BLaER1 treated with 17β-estradiol and CSF1 and Interleukin-3, amounts not matched to agents 10 nM and 100 nM (cell line): ENCODE data around the gene NUCB1.
"Not testable (repeated sequence)": the region's sequence is repeated elsewhere in the genome, so short reads cannot be mapped to it uniquely, and the experiment has no call there.

Experiments
- H3K27ac ChIP-seq, 11 experiments: shearing (Covaris generic); formaldehyde crosslinking; 2 replicates each; pipeline ENCODE4 v1.8.1; 2022
- H3K27me3 ChIP-seq, 11 experiments: shearing (Covaris generic); formaldehyde crosslinking; 2 replicates each; pipeline ENCODE4 v1.8.1; 2022
- H3K36me3 ChIP-seq, 11 experiments: shearing (Covaris generic); formaldehyde crosslinking; 2 replicates each; pipeline ENCODE4 v1.8.1; 2022
- H3K4me1 ChIP-seq, 10 experiments: shearing (Covaris generic); formaldehyde crosslinking; 2 replicates each; pipeline ENCODE4 v1.8.1; 2022
- H3K4me2 ChIP-seq, 11 experiments: shearing (Covaris generic); formaldehyde crosslinking; 2 replicates each; pipeline ENCODE4 v1.8.1; 2022
- H3K4me3 ChIP-seq, 10 experiments: shearing (Covaris generic); formaldehyde crosslinking; 2 replicates each; pipeline ENCODE4 v1.8.1; 2022
- H3K9ac ChIP-seq, 11 experiments: shearing (Covaris generic); formaldehyde crosslinking; 2 replicates each; pipeline ENCODE4 v1.8.1; 2022
- H3K9me3 ChIP-seq, 11 experiments: shearing (Covaris generic); formaldehyde crosslinking; replicated peaks in 1 of 11; 2 replicates each; pipeline ENCODE4 v1.8.1; 2022
- H4K20me1 ChIP-seq, 11 experiments: shearing (Covaris generic); formaldehyde crosslinking; 2 replicates each; pipeline ENCODE4 v1.8.1; 2022
- Cebpa-rat ChIP-seq, 11 experiments: shearing (Covaris generic); IDR thresholded peaks; 2 replicates each; pipeline ENCODE4 v1.8.1; 2022

Gene NUCB1

DNA sequence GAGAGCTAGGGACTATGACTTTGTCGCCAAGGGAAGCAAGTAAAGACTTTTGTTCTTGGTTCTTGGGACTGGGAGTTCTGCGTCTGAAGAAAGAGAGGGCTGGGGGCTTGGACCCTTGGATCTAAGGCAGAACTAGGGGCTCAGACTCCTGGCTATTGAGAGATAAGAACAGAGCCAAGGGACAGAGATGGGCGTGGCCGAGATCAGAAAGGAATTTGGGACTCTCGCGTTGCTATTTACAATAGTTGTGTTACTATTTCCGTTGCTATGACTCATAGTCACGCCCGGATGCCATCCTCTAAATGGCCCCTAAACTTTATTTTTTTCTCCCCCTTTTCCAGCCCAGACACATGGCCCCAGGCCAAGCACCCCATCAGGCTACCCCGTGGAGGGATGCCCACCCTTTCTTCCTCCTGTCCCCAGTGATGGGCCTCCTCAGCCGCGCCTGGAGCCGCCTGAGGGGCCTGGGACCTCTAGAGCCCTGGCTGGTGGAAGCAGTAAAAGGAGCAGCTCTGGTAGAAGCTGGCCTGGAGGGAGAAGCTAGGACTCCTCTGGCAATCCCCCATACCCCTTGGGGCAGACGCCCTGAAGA is 27.1 kb upstream of the NUCB1 start:
- peaks cover 0 to 10% (median 0%) of the 10 kb centered on the region in 11 experiments; a peak in 4 of 22 replicates for H3K9me3 ChIP-seq
- no peak for TF ChIP-seq Cebpa-rat (IDR thresholded peaks at IDR 0.05)

GRCh38 chr19:48873476-48874302 is 26.4 kb upstream of the NUCB1 start:
- H3K9ac ChIP-seq = peak overlapping the region; percentile 96 to 100 (median 99)
- peak overlapping the region; percentile 88 to 99 (median 91) for H3K4me3 ChIP-seq
- peak overlapping the region; percentile 89 to 100 (median 98) for H3K4me2 ChIP-seq
- no peaks in the 10 kb centered on the region for H3K27me3 ChIP-seq
- H3K36me3 ChIP-seq = peaks cover 34 to 53% (median 45%) of the 10 kb centered on the region in 11 experiments; a peak in 21 of 22 replicates
- TF ChIP-seq Cebpa-rat (IDR thresholded peaks at IDR 0.05) = no peak
- H3K4me1 ChIP-seq = peaks cover 40 to 68% (median 64%) of the 10 kb centered on the region in 10 experiments
- H3K27ac ChIP-seq = peak overlapping the region; percentile 96 to 100 (median 98)
- peaks cover 0 to 13% (median 0%) of the 10 kb centered on the region in 11 experiments; a peak in 4 of 22 replicates for H3K9me3 ChIP-seq
- peaks cover 26 to 58% (median 38%) of the 10 kb centered on the region in 11 experiments for H4K20me1 ChIP-seq

More for the DNA sequence above, 27.1 kb upstream of the NUCB1 start:
- Histone ChIP-seq H3K4me2 (peak overlapping the region; percentile 89 to 100 (median 98)), H3K36me3 (peaks cover 27 to 46% (median 38%) of the 10 kb centered on the region in 11 experiments; a peak in 21 of 22 replicates), H3K4me3 (peak overlapping the region; percentile 88 to 99 (median 91)), H3K27me3 (no peaks in the 10 kb centered on the region), H3K27ac (peak overlapping the region; percentile 96 to 100 (median 98)), H4K20me1 (peaks cover 26 to 51% (median 38%) of the 10 kb centered on the region in 11 experiments), H3K9ac (peak overlapping the region; percentile 96 to 100 (median 99)), H3K4me1 (peaks cover 40 to 68% (median 64%) of the 10 kb centered on the region in 10 experiments)

DNA sequence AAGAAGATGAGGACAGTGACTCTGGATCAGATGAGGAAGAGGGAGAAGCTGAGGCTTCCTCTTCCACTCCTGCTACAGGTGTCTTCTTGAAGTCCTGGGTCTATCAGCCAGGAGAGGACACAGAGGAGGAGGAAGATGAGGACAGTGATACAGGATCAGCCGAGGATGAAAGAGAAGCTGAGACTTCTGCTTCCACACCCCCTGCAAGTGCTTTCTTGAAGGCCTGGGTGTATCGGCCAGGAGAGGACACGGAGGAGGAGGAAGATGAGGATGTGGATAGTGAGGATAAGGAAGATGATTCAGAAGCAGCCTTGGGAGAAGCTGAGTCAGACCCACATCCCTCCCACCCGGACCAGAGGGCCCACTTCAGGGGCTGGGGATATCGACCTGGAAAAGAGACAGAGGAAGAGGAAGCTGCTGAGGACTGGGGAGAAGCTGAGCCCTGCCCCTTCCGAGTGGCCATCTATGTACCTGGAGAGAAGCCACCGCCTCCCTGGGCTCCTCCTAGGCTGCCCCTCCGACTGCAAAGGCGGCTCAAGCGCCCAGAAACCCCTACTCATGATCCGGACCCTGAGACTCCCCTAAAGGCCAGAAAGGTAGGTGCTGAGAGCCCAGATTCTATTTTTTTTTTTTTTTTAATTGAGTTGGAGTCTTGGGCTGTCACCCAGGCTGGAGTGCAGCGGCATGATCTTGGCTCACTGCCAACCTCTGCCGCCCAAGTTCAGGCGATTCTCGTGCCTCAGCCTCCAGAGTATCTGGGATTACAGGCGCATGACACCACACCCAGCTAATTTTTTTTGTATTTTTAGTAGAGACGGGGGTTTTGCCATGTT is 25.6 kb upstream of the NUCB1 start:
- no peak for TF ChIP-seq Cebpa-rat (IDR thresholded peaks at IDR 0.05)
- Histone ChIP-seq H3K4me1 (peaks cover 41 to 68% (median 58%) of the 10 kb centered on the region in 10 experiments), H3K27me3 (no peaks in the 10 kb centered on the region), H3K27ac (peak overlapping the region; percentile 96 to 100 (median 98)), H3K4me3 (peak overlapping the region; percentile 88 to 99 (median 91)), H3K9me3 (peaks cover 0 to 13% (median 0%) of the 10 kb centered on the region in 11 experiments; a peak in 4 of 22 replicates), H3K9ac (peak overlapping the region; percentile 96 to 100 (median 99)), H3K4me2 (peak overlapping the region; percentile 89 to 100 (median 98)), H3K36me3 (peaks cover 42 to 61% (median 53%) of the 10 kb centered on the region in 11 experiments), H4K20me1 (peaks cover 26 to 66% (median 38%) of the 10 kb centered on the region in 11 experiments)

DNA sequence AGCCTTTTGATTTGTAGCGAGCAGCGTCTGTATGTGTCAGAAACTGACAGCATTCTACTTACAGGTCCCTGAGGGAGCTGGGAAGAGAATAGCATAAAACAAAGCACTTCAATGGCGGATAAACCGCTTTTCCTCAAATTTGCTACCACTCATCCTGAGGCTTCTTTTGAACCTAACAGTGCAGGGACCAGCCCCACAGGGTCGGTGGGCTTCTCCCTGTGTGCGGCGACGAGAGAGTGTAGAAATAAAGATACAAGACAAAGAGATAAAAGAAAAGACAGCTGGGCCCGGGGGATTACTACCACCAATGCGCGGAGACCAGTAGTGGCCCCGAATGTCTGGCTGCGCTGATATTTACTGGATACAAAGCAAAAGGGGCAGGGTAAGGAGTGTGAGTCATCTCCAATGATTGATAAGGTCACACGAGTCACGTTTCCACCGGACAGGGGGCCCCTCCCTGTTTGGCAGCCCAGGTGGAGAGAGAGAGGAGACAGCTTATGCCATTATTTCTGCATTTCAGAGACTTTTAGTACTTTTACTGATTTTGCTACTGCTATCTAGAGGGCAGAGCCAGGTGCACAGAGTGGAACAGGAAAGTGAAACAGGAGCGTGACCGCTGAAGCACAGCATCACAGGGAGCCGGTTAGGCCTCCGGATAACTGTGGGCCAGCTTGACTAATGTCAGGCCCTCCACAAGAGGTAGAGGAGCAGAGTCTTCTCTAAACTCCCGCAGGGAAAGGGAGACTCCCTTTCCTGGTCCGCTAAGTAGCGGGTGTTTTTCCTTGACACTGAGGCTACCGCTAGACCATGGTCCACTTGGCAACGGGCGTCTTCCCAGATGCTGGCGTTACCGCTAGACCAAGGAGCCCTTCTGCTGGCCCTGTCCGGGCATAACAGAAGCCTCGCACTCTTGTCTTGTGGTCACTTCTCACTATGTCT is 23.8 kb upstream of the NUCB1 start:
- peak overlapping the region; percentile 96 to 100 (median 98) for H3K27ac ChIP-seq
- peak overlapping the region; percentile 96 to 100 (median 99) for H3K9ac ChIP-seq

DNA sequence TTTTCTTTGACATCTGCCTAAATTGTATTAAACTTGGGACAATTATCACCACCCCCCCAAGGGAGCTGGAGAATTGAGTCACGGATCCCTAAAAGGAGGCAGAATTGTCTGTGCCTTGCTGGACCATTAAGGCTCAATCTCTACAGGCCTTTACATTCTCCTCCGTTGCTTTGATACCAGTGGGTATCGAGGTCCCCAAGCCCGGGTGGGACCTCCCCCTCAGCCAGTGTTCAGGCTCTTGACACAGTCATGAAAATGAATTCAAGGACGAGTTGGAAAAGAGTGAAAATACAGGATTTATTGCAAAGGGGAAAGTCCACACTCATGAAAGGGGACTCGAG is 22.3 kb upstream of the NUCB1 start:
- no peak for TF ChIP-seq Cebpa-rat (IDR thresholded peaks at IDR 0.05)
- peak overlapping the region in 1 of 11 experiments; percentile 96; a peak in 3 of 22 replicates for H3K9ac ChIP-seq
- H4K20me1 ChIP-seq = peaks cover 26 to 79% (median 36%) of the 10 kb centered on the region in 11 experiments
- peaks cover 9 to 24% (median 11%) of the 10 kb centered on the region in 11 experiments for H3K9me3 ChIP-seq
- peak overlapping the region in 8 of 11 experiments; percentile 44 to 99 (median 96); a peak in 15 of 22 replicates for H3K27ac ChIP-seq
- H3K4me2 ChIP-seq = peak overlapping the region; percentile 89 to 100 (median 98); a peak in 19 of 22 replicates
- H3K4me3 ChIP-seq = no peak overlapping the region
- H3K36me3 ChIP-seq = peaks cover 42 to 68% (median 55%) of the 10 kb centered on the region in 11 experiments
- no peaks in the 10 kb centered on the region for H3K27me3 ChIP-seq
- peaks cover 49 to 82% (median 64%) of the 10 kb centered on the region in 10 experiments for H3K4me1 ChIP-seq

More for the DNA sequence above, 23.8 kb upstream of the NUCB1 start:
- peaks cover 0 to 13% (median 0%) of the 10 kb centered on the region in 11 experiments; a peak in 4 of 22 replicates for H3K9me3 ChIP-seq
- peak overlapping the region; percentile 89 to 100 (median 98) for H3K4me2 ChIP-seq
- H3K4me3 ChIP-seq = peak overlapping the region; percentile 88 to 99 (median 91)
- peaks cover 54 to 81% (median 63%) of the 10 kb centered on the region in 10 experiments for H3K4me1 ChIP-seq
- peaks cover 42 to 68% (median 54%) of the 10 kb centered on the region in 11 experiments for H3K36me3 ChIP-seq
- not testable (repeated sequence) for H3K27me3 ChIP-seq
- peaks cover 26 to 79% (median 38%) of the 10 kb centered on the region in 11 experiments for H4K20me1 ChIP-seq

- Histone ChIP-seq H3K4me1 (peaks cover 45 to 81% (median 61%) of the 10 kb centered on the region in 10 experiments), H3K4me2 (peak overlapping the region; percentile 89 to 100 (median 98); a peak in 17 of 22 replicates), H3K4me3 (no peak overlapping the region), H3K9me3 (peaks cover 9 to 30% (median 17%) of the 10 kb centered on the region in 11 experiments), H4K20me1 (peaks cover 22 to 74% (median 31%) of the 10 kb centered on the region in 11 experiments), H3K27ac (peak overlapping the region in 8 of 11 experiments; percentile 44 to 99 (median 96); a peak in 15 of 22 replicates), H3K9ac (no peak overlapping the region; a peak in 3 of 22 replicates), H3K27me3 (no peaks in the 10 kb centered on the region), H3K36me3 (peaks cover 41 to 66% (median 54%) of the 10 kb centered on the region in 11 experiments)
- no peak for TF ChIP-seq Cebpa-rat (IDR thresholded peaks at IDR 0.05)
These were observed 21.7 kb upstream of the NUCB1 start for GRCh38 chr19:48878196-48879024.
